Measurements from ENCODE around the gene RGS3. TPM values are rescaled to one million over a fixed set of nuclear protein-coding genes. Genes with fewer than 3 reads are reported as not detected.

The RGS3 gene
- total RNA-seq, 6 donors from 2014 or later: 60.3 to 93.2 (median 72.6) TPM

DNA sequence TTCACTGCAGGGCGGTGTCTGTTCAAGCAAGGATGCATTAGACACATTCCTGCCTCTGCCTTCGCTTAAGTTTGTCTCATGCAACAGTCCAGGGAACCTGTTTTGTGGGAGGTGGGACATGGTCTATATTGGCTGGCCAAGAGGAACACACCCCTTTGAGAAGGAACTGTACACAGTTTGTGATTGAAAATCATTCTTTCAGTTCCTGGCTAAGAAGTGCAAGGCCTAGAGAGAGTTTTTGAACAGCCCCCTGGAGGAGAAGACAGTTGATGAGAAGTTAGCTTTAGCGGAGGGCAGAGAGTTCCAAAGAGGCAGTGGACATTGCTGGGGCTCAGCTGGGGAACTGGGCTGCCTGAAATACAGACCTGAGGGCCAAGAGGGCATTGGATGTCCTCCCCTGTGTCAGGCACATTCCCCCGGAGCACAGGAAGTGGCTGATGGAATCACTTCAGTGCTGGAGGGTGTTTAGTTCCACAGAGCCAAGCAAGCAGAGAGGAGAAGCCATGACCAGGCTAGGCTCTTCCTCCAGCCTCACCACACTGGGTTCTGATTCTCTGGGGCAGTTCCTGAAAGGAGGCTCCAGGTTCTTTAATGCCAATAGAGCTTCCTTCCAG lies 66.6 kb downstream of the RGS3 start:
- H3K27ac ChIP-seq: peak overlapping the region in 2 of 4 donors; percentile 5 to 25
- peaks cover 21 to 33% (median 30%) of the 10 kb centered on the region in 4 donors for H3K4me1 ChIP-seq
- peaks cover 0 to 17% (median 9%) of the 10 kb centered on the region in 4 donors for H3K36me3 ChIP-seq
- no peak for DNase-seq
- no peak overlapping the region for H3K4me3 ChIP-seq
- TF ChIP-seq, protein P1, sequence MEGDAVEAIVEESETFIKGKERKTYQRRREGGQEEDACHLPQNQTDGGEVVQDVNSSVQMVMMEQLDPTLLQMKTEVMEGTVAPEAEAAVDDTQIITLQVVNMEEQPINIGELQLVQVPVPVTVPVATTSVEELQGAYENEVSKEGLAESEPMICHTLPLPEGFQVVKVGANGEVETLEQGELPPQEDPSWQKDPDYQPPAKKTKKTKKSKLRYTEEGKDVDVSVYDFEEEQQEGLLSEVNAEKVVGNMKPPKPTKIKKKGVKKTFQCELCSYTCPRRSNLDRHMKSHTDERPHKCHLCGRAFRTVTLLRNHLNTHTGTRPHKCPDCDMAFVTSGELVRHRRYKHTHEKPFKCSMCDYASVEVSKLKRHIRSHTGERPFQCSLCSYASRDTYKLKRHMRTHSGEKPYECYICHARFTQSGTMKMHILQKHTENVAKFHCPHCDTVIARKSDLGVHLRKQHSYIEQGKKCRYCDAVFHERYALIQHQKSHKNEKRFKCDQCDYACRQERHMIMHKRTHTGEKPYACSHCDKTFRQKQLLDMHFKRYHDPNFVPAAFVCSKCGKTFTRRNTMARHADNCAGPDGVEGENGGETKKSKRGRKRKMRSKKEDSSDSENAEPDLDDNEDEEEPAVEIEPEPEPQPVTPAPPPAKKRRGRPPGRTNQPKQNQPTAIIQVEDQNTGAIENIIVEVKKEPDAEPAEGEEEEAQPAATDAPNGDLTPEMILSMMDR (IDR thresholded peaks at IDR 0.05): no peak
- TF ChIP-seq POLR2A (IDR thresholded peaks at IDR 0.05) (no peak), EP300 (IDR thresholded peaks at IDR 0.05) (no peak), POLR2AphosphoS5 (IDR thresholded peaks at IDR 0.05) (no peak)
- ATAC-seq (ENCODE audit: low FRiP score in 2 of 2): no peak
- no peaks in the 10 kb centered on the region for H3K27me3 ChIP-seq
- WGBS, 2 donors: 80 to 86% methylated on average over 4 of the region's 4 CpGs
- H3K9me3 ChIP-seq: no peaks in the 10 kb centered on the region

DNA sequence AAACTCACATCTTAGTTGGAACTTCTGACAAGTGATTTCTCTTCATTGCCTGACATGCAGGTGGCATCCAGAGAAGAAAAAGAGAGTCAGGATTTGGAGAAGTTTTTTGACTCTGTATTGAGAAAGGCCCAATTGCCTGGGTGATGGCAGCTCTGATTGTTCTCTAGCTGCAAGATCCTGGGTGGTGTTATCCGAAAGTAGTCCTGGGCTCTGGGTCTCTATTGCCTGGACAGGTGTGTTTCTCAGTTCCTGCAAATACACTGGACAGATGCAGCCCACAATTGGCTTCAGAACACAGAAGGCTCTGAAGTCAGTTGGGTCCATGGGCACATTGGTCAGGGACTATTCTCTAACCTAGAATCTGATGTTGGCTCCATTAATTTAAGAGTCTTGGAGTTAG lies 67.4 kb downstream of the RGS3 start:
- H3K4me3 ChIP-seq: no peak overlapping the region
- ATAC-seq (ENCODE audit: low FRiP score in 2 of 2): no peak
- 100% methylated on average over 1 of the region's 1 CpG for WGBS, 2 donors
- H3K27ac ChIP-seq: no peak overlapping the region
- no peaks in the 10 kb centered on the region for H3K27me3 ChIP-seq
- peaks cover 0 to 17% (median 9%) of the 10 kb centered on the region in 4 donors for H3K36me3 ChIP-seq
- no peak for DNase-seq
- TF ChIP-seq EP300 (IDR thresholded peaks at IDR 0.05): no peak
- TF ChIP-seq, protein P1 (IDR thresholded peaks at IDR 0.05): no peak
- H3K9me3 ChIP-seq: no peaks in the 10 kb centered on the region
- H3K4me1 ChIP-seq: peaks cover 13 to 25% (median 22%) of the 10 kb centered on the region in 4 donors

DNA sequence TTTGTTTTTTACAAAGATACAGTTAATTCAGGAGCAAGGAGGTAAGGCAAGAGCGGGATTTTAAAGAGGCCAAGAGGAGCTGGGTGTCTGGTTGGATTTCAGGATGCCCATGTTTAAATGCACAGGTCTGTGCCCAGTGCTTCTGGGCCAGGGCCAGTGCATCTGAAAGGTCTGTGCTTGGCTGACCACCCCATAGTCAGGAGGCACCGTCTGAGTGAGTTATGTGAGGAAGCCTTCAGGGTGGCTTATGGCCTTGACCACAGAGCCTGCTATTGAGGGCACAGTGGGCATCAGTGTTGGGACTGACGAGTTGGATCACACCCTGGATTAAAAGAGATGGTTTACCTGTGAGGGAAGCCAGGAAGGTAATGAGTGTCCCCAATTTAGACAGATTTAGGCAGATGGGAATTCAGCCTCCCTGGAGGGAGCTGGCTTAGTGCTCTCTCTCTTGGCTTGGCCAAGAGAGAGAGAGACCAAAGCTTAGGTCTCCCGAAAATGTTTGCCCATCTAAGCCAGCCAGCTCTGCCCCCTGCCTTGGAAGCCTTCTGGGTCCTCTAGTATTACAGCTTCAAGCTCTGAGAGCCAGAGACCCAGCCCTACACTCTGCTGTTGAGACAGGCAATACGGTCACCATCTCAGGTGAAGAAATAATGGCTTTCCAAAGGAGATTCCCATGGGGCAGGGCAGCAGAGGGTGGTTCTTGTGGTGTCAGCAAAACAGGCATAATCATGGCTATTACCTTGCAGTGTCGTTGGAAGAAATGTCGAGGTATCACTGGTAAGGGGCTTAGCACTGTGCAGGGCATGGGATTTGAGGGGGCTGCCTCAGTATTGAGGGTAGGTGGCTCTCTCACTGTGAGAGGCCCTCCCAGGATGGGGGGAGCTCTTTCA lies 68.6 kb downstream of the RGS3 start:
- DNase-seq (no peak), ATAC-seq (ENCODE audit: low FRiP score in 2 of 2) (no peak)
- WGBS, 2 donors: 93 to 98% methylated on average over 7 of the region's 7 CpGs
- TF ChIP-seq POLR2A (IDR thresholded peaks at IDR 0.05) (no peak), POLR2AphosphoS5 (IDR thresholded peaks at IDR 0.05) (no peak), EP300 (IDR thresholded peaks at IDR 0.05) (no peak)
- TF ChIP-seq, protein P1 (IDR thresholded peaks at IDR 0.05): no peak
- H3K27ac ChIP-seq: peak overlapping the region in 1 of 4 donors; percentile 42
- H3K36me3 ChIP-seq: peaks cover 0 to 25% (median 9%) of the 10 kb centered on the region in 4 donors
- H3K4me1 ChIP-seq: peaks cover 8 to 21% (median 13%) of the 10 kb centered on the region in 4 donors
- H3K9me3 ChIP-seq: no peaks in the 10 kb centered on the region
- H3K27me3 ChIP-seq: no peaks in the 10 kb centered on the region
- H3K4me3 ChIP-seq: no peak overlapping the region

DNA sequence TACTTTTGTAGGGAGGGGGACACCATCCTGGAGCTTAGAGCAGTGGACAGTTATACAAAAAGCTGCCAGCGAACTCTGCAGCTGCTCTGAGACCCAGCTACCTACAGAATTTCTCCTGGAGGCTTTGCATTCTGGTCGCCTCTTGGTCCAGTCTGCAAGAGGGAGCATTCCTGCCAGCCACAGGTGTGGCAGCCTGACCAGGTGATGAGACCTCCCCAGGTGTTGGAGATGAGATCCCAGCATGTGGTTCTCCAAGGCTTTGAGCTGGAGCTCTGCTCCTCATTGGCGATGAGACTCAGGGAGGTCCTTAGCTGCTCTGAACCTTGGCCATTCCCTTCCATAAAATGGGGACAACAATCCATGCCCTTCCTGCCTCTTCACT lies 69.3 kb downstream of the RGS3 start:
- Histone ChIP-seq H3K27me3 (no peaks in the 10 kb centered on the region), H3K4me3 (no peak overlapping the region), H3K9me3 (no peaks in the 10 kb centered on the region), H3K27ac (peak overlapping the region in 1 of 4 donors; percentile 42), H3K4me1 (peaks cover 2 to 14% (median 9%) of the 10 kb centered on the region in 4 donors), H3K36me3 (peaks cover 0 to 30% (median 9%) of the 10 kb centered on the region in 4 donors)
- ATAC-seq (ENCODE audit: low FRiP score in 2 of 2): no peak
- no peak for TF ChIP-seq POLR2AphosphoS5 (IDR thresholded peaks at IDR 0.05)
- TF ChIP-seq, protein P1 (IDR thresholded peaks at IDR 0.05): no peak
- WGBS, 2 donors: 100% methylated on average over 2 to 3 of the region's 3 CpGs
- DNase-seq: no peak
